ENCODE measurements around the gene COQ2.

GRCh38 chr4:83255584-83255983 lies 29.0 kb downstream of the COQ2 start:
- TF ChIP-seq CTCF (IDR thresholded peaks at IDR 0.05) (no peak), POLR2A (IDR thresholded peaks at IDR 0.05) (no peak)
